NCI-H1105 (cell line): ENCODE results near the gene DMD.
"Not testable (repeated sequence)": the region's sequence is repeated elsewhere in the genome, so short reads cannot be mapped to it uniquely, and the experiment has no call there.

ENCODE experiments used
- DNase-seq: peaks from one replicate; lab custom pipeline; 2025; lab: John Stamatoyannopoulos, UW

The DMD gene

GRCh38 chrX:32599156-32599555 lies 612.2 kb downstream of the DMD start:
- no peak for DNase-seq

- no peak for DNase-seq
These were observed 612.6 kb downstream of the DMD start for GRCh38 chrX:32598707-32599106.

- no peak for DNase-seq
These were observed 613.6 kb downstream of the DMD start for GRCh38 chrX:32597777-32598176.

GRCh38 chrX:32592786-32593185 lies 618.6 kb downstream of the DMD start:
- DNase-seq, result no peak

GRCh38 chrX:32591589-32591988 lies 619.8 kb downstream of the DMD start:
- DNase-seq, result no peak

- no peak for DNase-seq
These were observed 628.6 kb downstream of the DMD start for GRCh38 chrX:32582729-32583128.

GRCh38 chrX:32576885-32577284 lies 634.5 kb downstream of the DMD start:
- no peak for DNase-seq

GRCh38 chrX:32572644-32573043 lies 638.7 kb downstream of the DMD start:
- no peak for DNase-seq

- no peak for DNase-seq
These were observed 639.8 kb downstream of the DMD start for GRCh38 chrX:32571579-32571978.

- DNase-seq, result no peak
These were observed 649.1 kb downstream of the DMD start for GRCh38 chrX:32562261-32562660.

GRCh38 chrX:32545101-32545500 lies 666.2 kb downstream of the DMD start:
- DNase-seq, result no peak

GRCh38 chrX:32538554-32538953 lies 672.8 kb downstream of the DMD start:
- DNase-seq, result no peak

GRCh38 chrX:32533848-32534247 lies 677.5 kb downstream of the DMD start:
- no peak for DNase-seq

- DNase-seq, result no peak
These were observed 679.1 kb downstream of the DMD start for GRCh38 chrX:32532262-32532661.

GRCh38 chrX:32530802-32531403 lies 680.4 kb downstream of the DMD start:
- no peak for DNase-seq

- not testable (repeated sequence) for DNase-seq
These were observed 682.9 kb downstream of the DMD start for GRCh38 chrX:32528451-32528850.

GRCh38 chrX:32525234-32525633 lies 686.1 kb downstream of the DMD start:
- DNase-seq, result no peak

GRCh38 chrX:32524385-32524784 lies 687.0 kb downstream of the DMD start:
- no peak for DNase-seq

GRCh38 chrX:32520789-32521188 lies 690.6 kb downstream of the DMD start:
- no peak for DNase-seq

GRCh38 chrX:32514986-32515385 lies 696.4 kb downstream of the DMD start:
- no peak for DNase-seq

GRCh38 chrX:32501606-32502005 lies 709.7 kb downstream of the DMD start:
- no peak for DNase-seq

GRCh38 chrX:32496671-32497070 lies 714.7 kb downstream of the DMD start:
- no peak for DNase-seq

GRCh38 chrX:32495855-32496254 lies 715.5 kb downstream of the DMD start:
- DNase-seq, result no peak

- DNase-seq, result no peak
These were observed 722.2 kb downstream of the DMD start for GRCh38 chrX:32489125-32489524.
